ENCODE data around the gene MLN. TPM values are rescaled to one million over a fixed set of nuclear protein-coding genes. Genes with fewer than 3 reads are reported as not detected.

The MLN gene
- total and polyA plus RNA-seq, 2 donors (not counting 3 experiments of a cell fraction or from before 2014, with no cell fraction given) = not detected

DNA sequence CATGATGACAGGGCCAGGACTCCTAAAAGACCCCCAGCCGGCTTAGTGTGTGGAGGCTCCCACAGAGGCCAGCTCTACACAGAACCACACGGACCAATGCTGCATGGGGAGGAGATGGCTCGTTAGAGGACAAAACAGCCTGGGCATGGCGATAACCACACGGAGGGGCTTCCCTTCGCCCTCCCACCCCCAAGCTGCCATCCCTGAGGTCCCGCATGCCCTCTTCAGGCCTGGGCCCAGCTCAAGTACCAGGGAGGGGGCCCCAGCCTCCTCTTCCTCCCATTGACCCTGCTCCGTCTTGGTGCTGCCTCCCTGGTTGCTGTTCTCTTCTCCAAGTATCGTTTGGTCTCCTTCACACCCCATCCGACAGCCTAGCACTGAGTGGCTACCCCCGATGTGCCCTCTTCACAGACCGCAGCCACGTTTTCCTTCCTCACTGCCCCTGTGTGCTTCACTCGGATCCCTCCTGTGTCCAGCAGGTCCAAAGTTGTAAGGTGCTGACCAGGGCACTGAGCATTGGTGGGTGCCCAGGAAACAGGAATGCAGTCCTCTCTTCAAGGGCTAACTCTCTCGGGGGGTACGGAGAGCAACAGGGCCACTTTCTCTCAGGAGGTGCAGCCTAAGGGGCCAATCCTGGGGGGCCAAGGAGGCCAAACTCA is 9.6 kb upstream of the MLN start:
- H3K9me3 ChIP-seq (replicated peaks; ENCODE audit: control insufficient read depth, insufficient read depth, low read length) = no peaks in the 10 kb centered on the region
- no peaks in the 10 kb centered on the region for H3K36me3 ChIP-seq (ENCODE audit: control insufficient read depth in 2 of 2, extremely low read depth in 1 of 2, insufficient read depth in 2 of 2, low read length in 2 of 2)
- dilution Hi-C loops (cut with MboI; ENCODE audit: extremely low pct_ligation_motif_present, low sequenced_read_pairs) = no loop called here
- H2AFZ ChIP-seq (ENCODE audit: low read depth, low read length) = no peak overlapping the region
- no peaks in the 10 kb centered on the region for H3K9me1 ChIP-seq (replicated peaks; ENCODE audit: control insufficient read depth, extremely low read depth, insufficient read depth, low read length)
- FAIRE-seq (no peak), DNase-seq (ENCODE audit: low read depth, low spot score) (no peak)
- H4K20me1 ChIP-seq (replicated peaks; ENCODE audit: control insufficient read depth, extremely low read depth, insufficient read depth, low read length) = no peaks in the 10 kb centered on the region
- no peaks in the 10 kb centered on the region for H3K4me1 ChIP-seq (ENCODE audit: control insufficient read depth, extremely low read depth, insufficient read depth, low read length)
- H3K4me2 ChIP-seq (ENCODE audit: insufficient read depth, low read length) = no peak overlapping the region
- no TSS peak for BruUV-seq (replicated peaks)
- H3K27ac ChIP-seq (ENCODE audit: insufficient read depth, low read depth, low read length) = no peak overlapping the region
- ChIA-PET CTCF (interaction anchor here (1.0 to 1.7 kb wide), 4 partner anchors 27 to 42 kb away, joined by 4 to 8 read pairs (median 4); no protein-coding TSS in a partner anchor), POLR2A (no interaction called here)
- TF ChIP-seq, protein P1, sequence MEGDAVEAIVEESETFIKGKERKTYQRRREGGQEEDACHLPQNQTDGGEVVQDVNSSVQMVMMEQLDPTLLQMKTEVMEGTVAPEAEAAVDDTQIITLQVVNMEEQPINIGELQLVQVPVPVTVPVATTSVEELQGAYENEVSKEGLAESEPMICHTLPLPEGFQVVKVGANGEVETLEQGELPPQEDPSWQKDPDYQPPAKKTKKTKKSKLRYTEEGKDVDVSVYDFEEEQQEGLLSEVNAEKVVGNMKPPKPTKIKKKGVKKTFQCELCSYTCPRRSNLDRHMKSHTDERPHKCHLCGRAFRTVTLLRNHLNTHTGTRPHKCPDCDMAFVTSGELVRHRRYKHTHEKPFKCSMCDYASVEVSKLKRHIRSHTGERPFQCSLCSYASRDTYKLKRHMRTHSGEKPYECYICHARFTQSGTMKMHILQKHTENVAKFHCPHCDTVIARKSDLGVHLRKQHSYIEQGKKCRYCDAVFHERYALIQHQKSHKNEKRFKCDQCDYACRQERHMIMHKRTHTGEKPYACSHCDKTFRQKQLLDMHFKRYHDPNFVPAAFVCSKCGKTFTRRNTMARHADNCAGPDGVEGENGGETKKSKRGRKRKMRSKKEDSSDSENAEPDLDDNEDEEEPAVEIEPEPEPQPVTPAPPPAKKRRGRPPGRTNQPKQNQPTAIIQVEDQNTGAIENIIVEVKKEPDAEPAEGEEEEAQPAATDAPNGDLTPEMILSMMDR (IDR thresholded peaks at IDR 0.05; ENCODE audit: extremely low read depth in 1 of 2, insufficient read depth in 1 of 2, low read depth in 1 of 2, low read length in 2 of 2) = no peak
- TF ChIP-seq JUN (IDR thresholded peaks at IDR 0.05; ENCODE audit: borderline replicate concordance, insufficient read depth, insufficient read length, low read depth) (no peak), FOS (IDR thresholded peaks at IDR 0.05; ENCODE audit: borderline replicate concordance, insufficient read depth, low read length) (no peak), EZH2 (IDR thresholded peaks at IDR 0.05; ENCODE audit: borderline replicate concordance, low read depth, low read length, severe bottlenecking) (no peak), MYC (IDR thresholded peaks at IDR 0.05; ENCODE audit: low read depth, low read length) (no peak), GATA2 (IDR thresholded peaks at IDR 0.05; ENCODE audit: insufficient read depth, insufficient read length, low read depth, low read length) (no peak), POLR2AphosphoS5 (IDR thresholded peaks at IDR 0.05; ENCODE audit: insufficient read depth, low read depth, low read length) (no peak), POLR2A (IDR thresholded peaks at IDR 0.05; ENCODE audit: low read depth, low read length) (no peak)
- TF ChIP-seq, protein P2, sequence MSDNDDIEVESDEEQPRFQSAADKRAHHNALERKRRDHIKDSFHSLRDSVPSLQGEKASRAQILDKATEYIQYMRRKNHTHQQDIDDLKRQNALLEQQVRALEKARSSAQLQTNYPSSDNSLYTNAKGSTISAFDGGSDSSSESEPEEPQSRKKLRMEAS (IDR thresholded peaks at IDR 0.05; ENCODE audit: insufficient read depth, insufficient read length) = no peak
- H3K27me3 ChIP-seq (ENCODE audit: control insufficient read depth in 2 of 2, insufficient read depth in 2 of 2, low read length in 2 of 2) = peaks cover 6 to 26% of the 10 kb centered on the region in 2 experiments
- H3K4me3 ChIP-seq (replicated peaks in 1 of 3; ENCODE audit: insufficient read depth in 1 of 3, low read depth in 1 of 3, low read length in 3 of 3) = no peak overlapping the region
- no peaks in the 10 kb centered on the region for H3K79me2 ChIP-seq (ENCODE audit: control insufficient read depth, insufficient read depth, low read length)
- intact Hi-C loops (cut with micrococcal nuclease) = loop anchor here (2.0 kb wide), 1 partner anchor 27 kb away; no protein-coding TSS in a partner anchor
- H3K9ac ChIP-seq (replicated peaks; ENCODE audit: extremely low read depth, insufficient read depth, low read length) = no peak overlapping the region
